NCI-H748 treated with DMSO at 0.1 percent for 48 hours (cell line): ENCODE results near the gene BAG3.
A peak's percentile ranks its signal among the peaks of the same experiment; 100 is the strongest.

Source experiments
- DNase-seq: peaks from one replicate; lab custom pipeline; 2025; lab: John Stamatoyannopoulos, UW

BAG3 gene

GRCh38 chr10:119667562-119668328 lies 16.6 kb downstream of the BAG3 start:
- DNase-seq = no peak

- DNase-seq = no peak
These were observed 17.3 kb downstream of the BAG3 start for GRCh38 chr10:119668461-119668860.

GRCh38 chr10:119669331-119669730 lies 18.2 kb downstream of the BAG3 start:
- DNase-seq = no peak

- no peak for DNase-seq
These were observed 18.9 kb downstream of the BAG3 start for GRCh38 chr10:119669975-119670640.

- DNase-seq = no peak
These were observed 19.5 kb downstream of the BAG3 start for GRCh38 chr10:119670717-119671116.

GRCh38 chr10:119671381-119671780 lies 20.2 kb downstream of the BAG3 start:
- DNase-seq = no peak

GRCh38 chr10:119672291-119672690 lies 21.1 kb downstream of the BAG3 start:
- no peak for DNase-seq

GRCh38 chr10:119673271-119673670 lies 22.1 kb downstream of the BAG3 start:
- DNase-seq = no peak

- no peak for DNase-seq
These were observed 24.4 kb downstream of the BAG3 start for GRCh38 chr10:119675483-119676170.

GRCh38 chr10:119677126-119677525 lies 25.9 kb downstream of the BAG3 start:
- DNase-seq = no peak

- DNase-seq = no peak
These were observed 26.9 kb downstream of the BAG3 start for GRCh38 chr10:119677904-119678755.

GRCh38 chr10:119679480-119679829 lies 28.3 kb downstream of the BAG3 start:
- no peak for DNase-seq

- DNase-seq = no peak
These were observed 28.9 kb downstream of the BAG3 start for GRCh38 chr10:119680050-119680449.

- no peak for DNase-seq
These were observed 29.5 kb downstream of the BAG3 start for GRCh38 chr10:119680650-119681081.

GRCh38 chr10:119686465-119687191 lies 35.4 kb downstream of the BAG3 start:
- peak; percentile 15 for DNase-seq

GRCh38 chr10:119687192-119688032 lies 36.2 kb downstream of the BAG3 start:
- DNase-seq = no peak

GRCh38 chr10:119688033-119688508 lies 36.9 kb downstream of the BAG3 start:
- DNase-seq = no peak

GRCh38 chr10:119689016-119689580 lies 37.9 kb downstream of the BAG3 start:
- DNase-seq = no peak

GRCh38 chr10:119691726-119692125 lies 40.5 kb downstream of the BAG3 start:
- DNase-seq = no peak
